ENCODE results near the gene PIH1D2.
"Not testable (repeated sequence)": the region's sequence is repeated elsewhere in the genome, so short reads cannot be mapped to it uniquely, and the experiment has no call there.

The PIH1D2 gene

DNA sequence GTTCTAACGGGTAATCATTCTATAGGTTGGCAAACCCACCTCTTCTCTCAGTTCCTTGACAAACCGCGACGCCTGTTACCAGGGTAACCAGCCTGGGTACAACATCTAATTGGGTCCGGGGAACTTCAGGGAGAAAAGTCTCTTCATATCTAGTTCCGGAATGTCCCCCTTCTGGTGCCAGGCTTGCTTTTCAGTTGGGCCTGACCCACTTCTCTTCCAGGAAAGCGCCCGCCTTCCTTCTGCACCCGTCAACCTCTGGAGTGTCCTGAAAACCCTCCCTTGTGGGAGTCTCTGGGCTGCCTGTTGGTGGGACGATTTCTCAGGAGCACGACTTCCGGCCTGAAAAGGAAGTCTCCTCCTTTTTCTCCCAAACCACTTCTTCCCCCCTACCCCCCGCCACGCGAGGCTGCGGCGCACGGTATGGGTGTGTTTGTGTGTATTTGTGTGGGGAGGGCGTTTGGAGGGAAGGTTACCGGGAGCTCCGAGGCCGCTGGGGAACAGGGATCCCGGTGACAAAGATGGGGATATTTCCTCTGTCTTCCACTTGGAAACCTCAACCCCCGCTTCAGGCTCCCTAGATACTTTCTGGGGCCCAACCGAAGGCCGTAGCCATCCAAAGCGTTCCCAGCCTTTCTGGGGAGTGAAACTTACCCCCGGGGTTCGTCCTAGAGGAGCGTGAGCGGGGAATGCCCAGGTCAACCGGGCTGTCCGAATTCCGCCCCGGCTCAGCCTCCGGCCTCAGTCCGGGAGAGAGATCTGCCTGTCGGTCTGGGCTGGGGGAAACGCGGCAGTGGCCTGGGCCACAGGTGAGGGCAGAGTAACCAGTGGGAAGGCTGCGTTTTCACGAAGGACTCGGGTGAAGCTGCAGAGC, at the start of gene PIH1D2, which contains the start of gene NKAPD1:
TSS of gene PIH1D2 (minus strand) at position 77 of the 871 bp plus-strand sequence. CDS start 843 bp downstream, outside the sequence.
TSS of gene NKAPD1 (plus strand) at position 359 of the 871 bp plus-strand sequence. CDS start 1,276 bp downstream, outside the sequence.
- peak; percentile 63 to 78 (median 70) for DNase-seq (ENCODE audit: low read depth in 2 of 3, low spot score in 1 of 3)

- DNase-seq (ENCODE audit: low read depth in 2 of 3, low spot score in 1 of 3) = no peak
Observed at GRCh38 chr11:112123129-112123528, 49.3 kb upstream of the PIH1D2 start.

DNA sequence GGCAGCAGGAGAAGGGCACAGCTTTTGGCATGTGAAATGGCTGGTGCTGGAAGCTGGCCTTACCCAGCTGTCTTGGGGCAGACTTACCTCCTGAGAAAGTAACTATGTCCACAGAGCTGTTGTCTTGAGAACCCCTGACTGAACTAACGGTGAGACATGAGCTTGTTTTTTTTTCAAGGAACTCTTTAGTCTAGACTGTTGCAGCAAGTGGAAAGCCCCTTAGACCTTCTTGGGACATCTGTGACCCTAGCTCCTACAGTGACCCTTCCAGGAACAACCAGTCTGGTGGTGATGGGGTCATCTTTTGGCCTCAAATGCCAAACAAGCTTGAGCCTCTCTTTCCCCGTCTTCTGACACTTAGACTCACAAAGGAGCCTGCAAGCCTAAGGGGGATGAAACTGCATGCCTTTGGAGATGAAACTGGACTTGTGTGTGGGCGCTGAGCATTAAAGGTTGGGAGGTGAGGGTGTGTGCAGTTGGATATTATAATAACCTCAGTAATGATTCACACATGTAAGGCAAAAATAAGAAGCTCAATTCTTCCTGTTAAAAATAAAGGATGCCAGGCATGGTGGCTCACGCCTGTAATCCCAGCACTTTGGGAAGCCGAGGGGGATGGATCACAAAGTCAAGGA, 48.3 kb upstream of the PIH1D2 start:
- DNase-seq (ENCODE audit: low read depth in 2 of 3, low spot score in 1 of 3) = no peak

GRCh38 chr11:112118176-112118575, 44.4 kb upstream of the PIH1D2 start:
- DNase-seq (ENCODE audit: low read depth in 2 of 3, low spot score in 1 of 3) = no peak

DNA sequence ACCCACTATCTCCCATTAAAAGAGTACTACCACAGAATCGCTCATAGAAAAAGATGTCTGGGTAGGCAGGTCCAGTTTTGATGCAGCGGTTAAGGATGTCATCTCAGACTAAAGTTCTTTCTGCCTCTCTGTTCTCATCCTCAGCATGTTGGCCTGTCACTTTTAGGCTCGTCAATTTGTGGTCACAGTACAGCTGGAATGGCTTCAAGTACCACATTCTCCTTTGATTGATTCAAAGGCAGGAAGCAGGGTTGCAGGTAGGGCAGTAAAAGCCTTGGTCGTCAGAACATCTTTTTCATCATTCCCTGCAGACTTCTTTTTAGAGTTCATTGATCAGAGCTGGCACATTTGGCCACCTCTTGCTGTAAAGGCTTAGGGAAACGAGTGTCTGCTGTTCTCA, 41.6 kb upstream of the PIH1D2 start:
- DNase-seq (ENCODE audit: low read depth in 2 of 3, low spot score in 1 of 3) = no peak

- no peak for DNase-seq (ENCODE audit: low read depth in 2 of 3, low spot score in 1 of 3)
Observed at GRCh38 chr11:112114460-112114859, 40.6 kb upstream of the PIH1D2 start.

GRCh38 chr11:112113539-112114457, 40.0 kb upstream of the PIH1D2 start:
- peak in 1 of 3 donors; percentile 6 for DNase-seq (ENCODE audit: low read depth in 2 of 3, low spot score in 1 of 3)

DNA sequence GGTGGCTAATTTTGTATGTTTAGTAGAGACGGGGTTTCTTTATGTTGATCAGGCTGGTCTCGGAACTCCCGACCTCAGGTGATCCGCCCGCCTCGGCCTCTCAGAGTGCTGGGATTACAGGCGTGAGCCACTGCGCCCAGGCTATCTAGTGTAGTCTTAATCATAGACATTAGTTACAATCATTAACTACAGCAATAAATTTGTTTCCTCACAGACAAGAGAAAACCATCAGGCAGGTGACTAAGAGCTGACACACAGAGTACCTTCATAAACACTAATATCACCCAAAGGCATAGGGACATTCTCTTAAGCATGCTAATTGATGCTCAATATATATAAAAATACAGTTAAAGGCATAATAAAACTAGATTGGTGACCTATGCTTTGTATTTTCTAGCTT, 32.3 kb upstream of the PIH1D2 start:
- DNase-seq (ENCODE audit: low read depth in 2 of 3, low spot score in 1 of 3) = no peak

DNA sequence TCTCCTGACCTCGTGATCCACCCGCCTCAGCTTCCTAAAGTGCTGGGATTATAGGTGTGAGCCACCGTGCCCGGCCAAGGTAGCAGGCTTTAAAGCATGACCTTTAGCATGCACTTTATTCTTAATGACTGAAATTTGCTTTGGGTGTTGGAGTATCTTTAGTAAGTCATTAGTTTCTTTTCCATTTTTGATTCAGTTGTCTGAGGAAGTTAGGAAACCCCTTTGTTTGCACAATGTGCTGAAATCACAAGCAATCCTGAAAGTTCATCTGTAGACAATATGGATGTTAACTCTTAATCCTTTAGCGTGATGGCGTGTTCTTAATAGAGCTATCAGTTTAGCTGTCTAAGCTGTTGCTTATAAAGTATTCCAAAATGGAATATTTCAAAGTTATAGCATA, 29.6 kb upstream of the PIH1D2 start:
- DNase-seq (ENCODE audit: low read depth in 2 of 3, low spot score in 1 of 3) = no peak

DNA sequence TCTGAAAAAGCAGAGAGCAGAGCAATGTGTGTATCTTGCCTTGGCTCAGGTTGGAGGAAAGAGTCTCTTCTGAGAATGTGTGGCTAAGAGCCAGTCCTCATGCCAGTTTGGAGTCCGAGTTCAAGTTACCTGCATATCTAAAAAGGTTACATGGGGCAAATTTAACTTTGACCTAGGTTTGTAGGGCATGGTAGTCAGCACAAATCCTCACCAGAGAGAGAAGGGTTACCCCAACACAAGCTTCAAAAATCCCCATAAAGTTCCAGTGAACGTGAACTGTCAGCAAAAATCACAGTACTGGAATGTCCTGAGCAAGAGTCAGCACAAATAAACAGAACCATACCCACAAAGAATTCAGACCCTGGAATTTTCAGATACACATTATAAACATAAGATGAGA, 26.6 kb upstream of the PIH1D2 start:
- DNase-seq (ENCODE audit: low read depth in 2 of 3, low spot score in 1 of 3) = no peak

DNA sequence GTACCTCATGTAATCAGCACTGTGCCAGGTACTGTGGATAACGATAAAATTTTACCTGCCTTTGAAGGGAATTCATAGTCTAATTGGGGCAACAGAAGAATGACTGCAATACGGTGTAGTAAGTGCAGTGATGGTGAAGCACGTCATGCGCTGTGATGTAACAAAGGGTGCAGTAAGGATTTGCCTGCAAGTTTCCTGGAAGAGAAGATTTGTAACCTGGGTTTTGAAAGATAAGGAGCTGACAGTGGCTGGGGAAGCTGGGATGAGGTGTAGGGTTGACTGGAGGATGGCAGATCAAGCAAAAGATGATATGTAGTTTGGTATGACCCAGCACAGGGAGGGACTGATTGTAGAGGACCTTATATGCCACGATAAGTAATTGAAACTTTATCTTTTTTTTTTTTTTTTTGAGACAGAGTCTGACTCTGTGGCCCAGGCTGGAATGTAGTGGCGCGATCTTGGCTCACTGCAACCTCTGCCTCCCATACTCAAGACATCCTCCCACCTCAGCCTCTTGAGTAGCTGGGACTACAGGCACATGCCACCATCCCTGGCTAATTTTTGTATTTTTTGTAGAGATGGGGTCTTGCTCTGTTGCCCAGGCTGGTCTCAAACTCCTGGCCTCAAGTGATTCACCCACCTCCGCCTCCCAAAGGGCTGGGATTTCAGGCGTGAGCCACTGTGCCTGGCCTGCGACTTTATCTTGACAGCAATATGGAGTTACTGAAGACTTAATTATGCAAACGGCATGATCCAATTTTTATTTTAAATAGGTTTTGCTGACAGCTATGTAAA, 24.1 kb upstream of the PIH1D2 start:
- no peak for DNase-seq (ENCODE audit: low read depth in 2 of 3, low spot score in 1 of 3)

DNA sequence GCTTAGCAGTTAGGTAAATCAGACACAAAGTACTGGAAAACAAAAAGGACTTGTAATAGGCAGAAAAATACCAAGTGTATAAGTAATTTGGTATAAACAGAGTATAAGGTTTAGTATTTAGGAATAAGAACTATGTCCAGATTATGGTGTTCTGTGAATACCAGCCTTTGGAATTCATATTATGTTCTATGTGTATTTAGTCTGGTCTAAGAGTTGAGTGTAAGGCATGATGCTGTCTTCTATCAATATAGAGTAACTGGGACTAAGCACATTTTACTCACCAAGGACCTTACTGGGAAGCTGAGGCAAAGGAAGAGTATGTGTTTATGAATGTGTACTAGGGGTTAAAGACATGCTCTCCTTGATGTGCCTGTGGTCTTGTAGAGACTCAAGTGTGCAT, 22.4 kb upstream of the PIH1D2 start:
- DNase-seq (ENCODE audit: low read depth in 2 of 3, low spot score in 1 of 3) = no peak

DNA sequence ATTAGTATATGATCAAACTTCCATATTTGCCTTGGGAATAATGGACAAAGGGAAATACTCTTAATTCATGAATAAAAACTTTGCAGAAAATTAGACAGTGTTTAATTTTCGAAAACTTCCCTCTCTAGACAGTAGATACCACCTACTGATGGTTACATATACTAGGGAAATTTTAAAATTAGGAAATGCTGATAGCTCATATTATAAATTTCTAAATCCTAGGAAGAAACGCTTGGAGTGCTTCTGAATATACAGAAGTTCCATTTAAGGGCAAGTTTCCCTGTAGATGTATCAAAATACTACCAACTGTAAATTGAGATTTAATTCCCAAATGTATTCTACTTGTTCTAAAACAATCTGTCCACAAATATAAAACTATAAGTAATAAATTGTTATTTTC, 21.5 kb upstream of the PIH1D2 start:
- not testable (repeated sequence) for DNase-seq (ENCODE audit: low read depth in 2 of 3, low spot score in 1 of 3)

DNA sequence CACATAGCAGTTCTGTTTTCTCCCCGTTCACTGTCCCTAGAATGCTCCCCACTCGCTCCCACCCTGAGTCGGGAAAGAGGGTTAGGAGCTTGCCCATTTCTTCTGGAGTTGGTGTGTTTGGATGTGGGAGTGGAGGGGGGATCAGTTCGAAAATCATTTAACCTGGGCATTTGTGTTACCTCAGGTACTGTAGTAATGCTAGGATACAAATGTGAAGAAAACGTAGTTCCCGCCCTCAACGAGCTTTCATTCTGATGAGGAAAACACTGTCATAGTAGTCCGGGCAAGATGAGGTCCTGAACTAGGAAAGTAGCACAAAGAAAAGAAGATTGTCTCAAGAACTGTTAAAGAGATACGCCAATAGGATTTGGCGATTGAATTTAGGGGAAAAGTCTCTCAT, 13.4 kb upstream of the PIH1D2 start:
- no peak for DNase-seq (ENCODE audit: low read depth in 2 of 3, low spot score in 1 of 3)

GRCh38 chr11:112086422-112087191, 12.8 kb upstream of the PIH1D2 start, which contains the start of the genes SDHD and TIMM8B:
TSS of gene SDHD (plus strand) at chr11:112086873. CDS start at chr11:112086908, 35 bp downstream.
TSS of gene TIMM8B (minus strand) at chr11:112086756. CDS start at chr11:112086723, 33 bp downstream.
- DNase-seq (ENCODE audit: low read depth in 2 of 3, low spot score in 1 of 3) = peak; percentile 92 to 94 (median 93)

GRCh38 chr11:112085822-112086421, 12.1 kb upstream of the PIH1D2 start:
- DNase-seq (ENCODE audit: low read depth in 2 of 3, low spot score in 1 of 3) = peak; percentile 21 to 40 (median 38)

- peak in 1 of 3 donors; percentile 21 for DNase-seq (ENCODE audit: low read depth in 2 of 3, low spot score in 1 of 3)
Observed at GRCh38 chr11:112082729-112083128, 8.9 kb upstream of the PIH1D2 start.

GRCh38 chr11:112062923-112063322, 10.9 kb downstream of the PIH1D2 start:
- no peak for DNase-seq (ENCODE audit: low read depth in 2 of 3, low spot score in 1 of 3)

- no peak for DNase-seq (ENCODE audit: low read depth in 2 of 3, low spot score in 1 of 3)
Observed at GRCh38 chr11:112058103-112058502, 15.7 kb downstream of the PIH1D2 start.

All from stimulated activated CD4-positive, alpha-beta T cell treated with anti-CD3 and anti-CD28 coated beads, Interleukin-12 subunit alpha, Interleukin-12 subunit beta, amount 100 ng/mL, for 48 hours (primary cell).